ENCODE measurements around the gene IL3.

DNA sequence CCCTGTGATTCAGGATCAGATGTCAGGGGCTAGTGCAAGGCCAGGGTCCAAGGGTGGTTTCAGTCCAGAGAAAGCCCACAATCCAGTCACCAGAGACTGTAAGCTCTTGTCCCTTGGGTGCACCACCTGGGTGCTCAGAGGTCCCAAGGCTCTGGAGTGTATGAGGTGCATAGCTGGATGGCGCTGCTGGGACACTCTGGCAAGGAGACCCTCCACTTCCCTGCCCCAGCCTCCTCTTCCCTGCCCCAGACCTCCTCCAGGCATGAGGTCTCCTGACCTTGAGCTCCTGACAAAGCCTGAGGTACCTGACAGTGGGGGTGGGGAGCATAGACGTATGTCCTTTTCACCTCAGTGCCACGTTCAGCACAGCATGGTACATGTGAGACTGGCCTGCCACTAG, 20.1 kb downstream of the IL3 start:
- TF ChIP-seq CTCF (conservative IDR thresholded peaks at IDR 0.05; ENCODE audit: low read depth, low read length) (no peak), EZH2 (IDR thresholded peaks at IDR 0.05; ENCODE audit: borderline replicate concordance, low read depth, low read length, poor library complexity, severe bottlenecking) (no peak)

Measured in A673 (cell line).